ENCODE measurements around the gene TEX19.

TEX19 gene

DNA sequence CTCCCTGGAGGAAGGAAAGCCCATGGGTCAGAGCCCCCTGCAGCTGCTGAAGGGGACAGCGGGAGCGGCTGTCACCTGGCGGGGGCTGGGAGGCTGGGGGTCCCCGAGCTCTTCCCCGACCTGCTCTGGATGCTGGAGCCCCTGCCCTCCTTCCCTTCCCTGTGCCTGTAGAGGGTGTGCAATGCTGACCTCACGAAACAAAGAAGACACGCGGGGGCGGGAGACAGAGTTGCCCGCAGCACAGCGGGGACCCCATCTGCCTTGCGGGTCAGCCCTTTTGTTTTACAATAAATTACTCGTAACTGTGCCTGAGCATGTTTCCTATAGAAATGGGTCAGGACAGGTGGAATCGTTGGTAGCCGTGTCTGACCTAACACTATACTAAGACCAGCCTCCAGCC is 31.8 kb upstream of the TEX19 start:
- no peak for ATAC-seq
- TF ChIP-seq ZFP3 (CRISPR knock-in tag; IDR thresholded peaks at IDR 0.05) = no peak
- no peak for TF ChIP-seq ZNF8 (CRISPR knock-in tag; IDR thresholded peaks at IDR 0.05)
- no peak for TF ChIP-seq ISL1 (CRISPR knock-in tag; IDR thresholded peaks at IDR 0.05)
- TF ChIP-seq GLIS3 (CRISPR knock-in tag; IDR thresholded peaks at IDR 0.05) = no peak
- TF ChIP-seq, protein P1, sequence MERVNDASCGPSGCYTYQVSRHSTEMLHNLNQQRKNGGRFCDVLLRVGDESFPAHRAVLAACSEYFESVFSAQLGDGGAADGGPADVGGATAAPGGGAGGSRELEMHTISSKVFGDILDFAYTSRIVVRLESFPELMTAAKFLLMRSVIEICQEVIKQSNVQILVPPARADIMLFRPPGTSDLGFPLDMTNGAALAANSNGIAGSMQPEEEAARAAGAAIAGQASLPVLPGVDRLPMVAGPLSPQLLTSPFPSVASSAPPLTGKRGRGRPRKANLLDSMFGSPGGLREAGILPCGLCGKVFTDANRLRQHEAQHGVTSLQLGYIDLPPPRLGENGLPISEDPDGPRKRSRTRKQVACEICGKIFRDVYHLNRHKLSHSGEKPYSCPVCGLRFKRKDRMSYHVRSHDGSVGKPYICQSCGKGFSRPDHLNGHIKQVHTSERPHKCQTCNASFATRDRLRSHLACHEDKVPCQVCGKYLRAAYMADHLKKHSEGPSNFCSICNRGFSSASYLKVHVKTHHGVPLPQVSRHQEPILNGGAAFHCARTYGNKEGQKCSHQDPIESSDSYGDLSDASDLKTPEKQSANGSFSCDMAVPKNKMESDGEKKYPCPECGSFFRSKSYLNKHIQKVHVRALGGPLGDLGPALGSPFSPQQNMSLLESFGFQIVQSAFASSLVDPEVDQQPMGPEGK (CRISPR knock-in tag; IDR thresholded peaks at IDR 0.05; ENCODE audit: borderline replicate concordance) = no peak
- TF ChIP-seq RARB (CRISPR knock-in tag; IDR thresholded peaks at IDR 0.05) = no peak
- TF ChIP-seq POU6F1 (CRISPR knock-in tag; IDR thresholded peaks at IDR 0.05; ENCODE audit: borderline replicate concordance, low read depth) = no peak
- TF ChIP-seq CREB5 (CRISPR knock-in tag; IDR thresholded peaks at IDR 0.05; ENCODE audit: low read depth) = no peak
- TF ChIP-seq BACH2 (CRISPR knock-in tag; IDR thresholded peaks at IDR 0.05; ENCODE audit: borderline replicate concordance) = no peak
- TF ChIP-seq TCF4 (CRISPR knock-in tag; IDR thresholded peaks at IDR 0.05; ENCODE audit: borderline replicate concordance) = no peak
- TF ChIP-seq CSDC2 (CRISPR knock-in tag; IDR thresholded peaks at IDR 0.05) = no peak
- TF ChIP-seq OSR1 (CRISPR knock-in tag; IDR thresholded peaks at IDR 0.05) = no peak
- TF ChIP-seq ZC3H10 (CRISPR knock-in tag; IDR thresholded peaks at IDR 0.05) = no peak
- TF ChIP-seq ZNF70 (CRISPR knock-in tag; IDR thresholded peaks at IDR 0.05) = no peak
- no peak for TF ChIP-seq ARNTL (CRISPR knock-in tag; IDR thresholded peaks at IDR 0.05; ENCODE audit: borderline replicate concordance, low read depth)
- TF ChIP-seq, protein P2, sequence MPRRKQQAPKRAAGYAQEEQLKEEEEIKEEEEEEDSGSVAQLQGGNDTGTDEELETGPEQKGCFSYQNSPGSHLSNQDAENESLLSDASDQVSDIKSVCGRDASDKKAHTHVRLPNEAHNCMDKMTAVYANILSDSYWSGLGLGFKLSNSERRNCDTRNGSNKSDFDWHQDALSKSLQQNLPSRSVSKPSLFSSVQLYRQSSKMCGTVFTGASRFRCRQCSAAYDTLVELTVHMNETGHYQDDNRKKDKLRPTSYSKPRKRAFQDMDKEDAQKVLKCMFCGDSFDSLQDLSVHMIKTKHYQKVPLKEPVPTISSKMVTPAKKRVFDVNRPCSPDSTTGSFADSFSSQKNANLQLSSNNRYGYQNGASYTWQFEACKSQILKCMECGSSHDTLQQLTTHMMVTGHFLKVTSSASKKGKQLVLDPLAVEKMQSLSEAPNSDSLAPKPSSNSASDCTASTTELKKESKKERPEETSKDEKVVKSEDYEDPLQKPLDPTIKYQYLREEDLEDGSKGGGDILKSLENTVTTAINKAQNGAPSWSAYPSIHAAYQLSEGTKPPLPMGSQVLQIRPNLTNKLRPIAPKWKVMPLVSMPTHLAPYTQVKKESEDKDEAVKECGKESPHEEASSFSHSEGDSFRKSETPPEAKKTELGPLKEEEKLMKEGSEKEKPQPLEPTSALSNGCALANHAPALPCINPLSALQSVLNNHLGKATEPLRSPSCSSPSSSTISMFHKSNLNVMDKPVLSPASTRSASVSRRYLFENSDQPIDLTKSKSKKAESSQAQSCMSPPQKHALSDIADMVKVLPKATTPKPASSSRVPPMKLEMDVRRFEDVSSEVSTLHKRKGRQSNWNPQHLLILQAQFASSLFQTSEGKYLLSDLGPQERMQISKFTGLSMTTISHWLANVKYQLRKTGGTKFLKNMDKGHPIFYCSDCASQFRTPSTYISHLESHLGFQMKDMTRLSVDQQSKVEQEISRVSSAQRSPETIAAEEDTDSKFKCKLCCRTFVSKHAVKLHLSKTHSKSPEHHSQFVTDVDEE (CRISPR knock-in tag; IDR thresholded peaks at IDR 0.05) = no peak
- TF ChIP-seq, protein P3, sequence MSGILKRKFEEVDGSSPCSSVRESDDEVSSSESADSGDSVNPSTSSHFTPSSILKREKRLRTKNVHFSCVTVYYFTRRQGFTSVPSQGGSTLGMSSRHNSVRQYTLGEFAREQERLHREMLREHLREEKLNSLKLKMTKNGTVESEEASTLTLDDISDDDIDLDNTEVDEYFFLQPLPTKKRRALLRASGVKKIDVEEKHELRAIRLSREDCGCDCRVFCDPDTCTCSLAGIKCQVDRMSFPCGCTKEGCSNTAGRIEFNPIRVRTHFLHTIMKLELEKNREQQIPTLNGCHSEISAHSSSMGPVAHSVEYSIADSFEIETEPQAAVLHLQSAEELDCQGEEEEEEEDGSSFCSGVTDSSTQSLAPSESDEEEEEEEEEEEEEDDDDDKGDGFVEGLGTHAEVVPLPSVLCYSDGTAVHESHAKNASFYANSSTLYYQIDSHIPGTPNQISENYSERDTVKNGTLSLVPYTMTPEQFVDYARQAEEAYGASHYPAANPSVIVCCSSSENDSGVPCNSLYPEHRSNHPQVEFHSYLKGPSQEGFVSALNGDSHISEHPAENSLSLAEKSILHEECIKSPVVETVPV (CRISPR knock-in tag; IDR thresholded peaks at IDR 0.05) = no peak

- no peak for ATAC-seq
- no peak for TF ChIP-seq CREB5 (CRISPR knock-in tag; IDR thresholded peaks at IDR 0.05; ENCODE audit: low read depth)
- TF ChIP-seq ZNF565 (CRISPR knock-in tag; conservative IDR thresholded peaks at IDR 0.05; ENCODE audit: low read depth) = no peak
- no peak for TF ChIP-seq RARB (CRISPR knock-in tag; IDR thresholded peaks at IDR 0.05)
- TF ChIP-seq, protein P2 (CRISPR knock-in tag; IDR thresholded peaks at IDR 0.05) = no peak
- no peak for TF ChIP-seq SNAI2 (CRISPR knock-in tag; IDR thresholded peaks at IDR 0.05)
- TF ChIP-seq, protein P1 (CRISPR knock-in tag; IDR thresholded peaks at IDR 0.05; ENCODE audit: borderline replicate concordance) = no peak
- TF ChIP-seq ZNF8 (CRISPR knock-in tag; IDR thresholded peaks at IDR 0.05) = no peak
- no peak for TF ChIP-seq BACH2 (CRISPR knock-in tag; IDR thresholded peaks at IDR 0.05; ENCODE audit: borderline replicate concordance)
- no peak for TF ChIP-seq ZNF70 (CRISPR knock-in tag; IDR thresholded peaks at IDR 0.05)
- no peak for TF ChIP-seq TCF4 (CRISPR knock-in tag; IDR thresholded peaks at IDR 0.05; ENCODE audit: borderline replicate concordance)
- no peak for TF ChIP-seq ZC3H10 (CRISPR knock-in tag; IDR thresholded peaks at IDR 0.05)
- no peak for TF ChIP-seq ESRRG (CRISPR knock-in tag; IDR thresholded peaks at IDR 0.05)
- TF ChIP-seq PPARA (CRISPR knock-in tag; IDR thresholded peaks at IDR 0.05; ENCODE audit: borderline replicate concordance) = no peak
- no peak for TF ChIP-seq GLIS3 (CRISPR knock-in tag; IDR thresholded peaks at IDR 0.05)
- TF ChIP-seq POU6F1 (CRISPR knock-in tag; IDR thresholded peaks at IDR 0.05; ENCODE audit: borderline replicate concordance, low read depth) = no peak
- no peak for TF ChIP-seq ARNTL (CRISPR knock-in tag; IDR thresholded peaks at IDR 0.05; ENCODE audit: borderline replicate concordance, low read depth)
These were observed 31.3 kb upstream of the TEX19 start for GRCh38 chr17:82327757-82328140.

All from SK-N-SH treated with all-trans-retinoic acid at 6 μM for 48 hours (cell line).